GM19025 (cell line): ENCODE results near the gene NPC1.
"Not testable (repeated sequence)": the region's sequence is repeated elsewhere in the genome, so short reads cannot be mapped to it uniquely, and the experiment has no call there.

Experiments
- ATAC-seq: cut with Tn5 transposase; IDR thresholded peaks from one replicate; pipeline ENCODE4 v1.9.1; 2021; ENCODE audit warnings: mild to moderate bottlenecking, low read depth, moderate library complexity; ENCODE audit not compliant: unreplicated experiment

The NPC1 gene

GRCh38 chr18:23578067-23578701 lies 8.1 kb downstream of the NPC1 start:
- ATAC-seq, result no peak

- not testable (repeated sequence) for ATAC-seq
Measured at GRCh38 chr18:23577521-23577920, 8.8 kb downstream of the NPC1 start.

GRCh38 chr18:23575309-23575651 lies 11.0 kb downstream of the NPC1 start:
- ATAC-seq, result no peak

GRCh38 chr18:23574611-23575308 lies 11.5 kb downstream of the NPC1 start:
- no peak for ATAC-seq

- ATAC-seq, result no peak
Measured at GRCh38 chr18:23573626-23574431, 12.5 kb downstream of the NPC1 start.

GRCh38 chr18:23573020-23573419 lies 13.3 kb downstream of the NPC1 start:
- no peak for ATAC-seq

DNA sequence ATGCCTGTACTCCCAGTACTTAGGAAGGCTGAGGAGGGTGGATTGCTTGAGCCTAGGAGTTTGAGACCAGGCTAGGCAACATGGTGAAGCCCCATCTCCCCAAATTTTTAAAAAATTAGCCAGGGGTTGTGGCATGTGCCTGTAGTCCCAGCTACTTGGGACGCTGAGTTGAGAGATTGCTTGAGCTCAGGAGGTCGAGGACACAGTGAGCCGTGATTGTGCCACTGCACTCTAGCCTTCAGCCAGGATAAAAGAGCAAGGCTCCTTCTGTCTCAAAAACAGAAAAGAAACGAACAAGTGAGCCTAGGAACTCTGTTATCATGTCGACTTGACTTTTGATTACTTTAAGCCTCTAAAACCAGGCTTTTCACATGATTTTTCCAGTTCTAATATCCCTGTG lies 13.7 kb downstream of the NPC1 start:
- no peak for ATAC-seq

DNA sequence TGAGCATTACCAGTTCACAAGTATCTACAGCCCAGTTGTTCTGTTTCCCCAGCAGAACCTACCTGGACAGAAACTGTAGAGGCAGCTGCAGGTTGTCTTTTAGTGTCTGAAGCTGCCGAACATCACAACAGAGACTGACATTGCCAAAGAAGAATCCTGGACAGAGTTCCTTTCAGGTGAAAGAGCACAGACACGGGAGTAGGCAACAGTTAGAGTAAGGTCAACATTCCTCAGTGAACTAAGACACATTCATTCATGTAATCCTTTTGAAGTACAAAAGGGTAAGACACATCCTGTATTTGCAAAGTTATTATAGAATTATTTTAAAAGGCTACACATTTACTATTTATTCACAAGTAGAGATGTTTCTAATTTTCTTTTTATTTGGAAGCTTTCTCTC lies 14.3 kb downstream of the NPC1 start:
- ATAC-seq, result no peak

DNA sequence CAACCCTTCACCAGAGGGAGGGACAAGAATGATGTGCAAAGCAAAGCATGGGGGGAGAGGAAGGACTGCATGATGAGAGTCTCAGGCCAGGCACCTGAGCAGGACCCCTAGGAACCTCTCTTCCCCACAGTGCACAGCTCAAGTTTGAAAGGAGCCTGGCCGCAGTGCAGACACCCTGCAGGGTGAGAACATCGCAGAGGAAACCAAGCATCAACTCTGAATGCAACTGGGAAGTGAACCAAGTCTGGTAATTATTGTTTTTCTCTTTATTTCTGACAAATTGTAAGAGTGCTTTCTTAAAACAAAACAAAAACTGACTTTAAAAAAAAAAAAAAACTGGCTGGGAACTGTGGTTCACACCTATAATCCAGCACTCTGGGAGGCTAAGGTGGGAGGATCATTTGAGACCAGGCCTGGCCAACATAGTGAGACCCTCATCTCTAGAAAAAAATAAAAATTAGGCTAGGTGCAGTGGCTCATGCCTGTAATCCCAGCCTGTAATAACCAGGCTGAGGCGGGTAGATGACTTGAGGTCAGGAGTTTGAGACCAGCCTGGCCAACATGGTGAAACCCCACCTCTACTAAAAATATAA lies 15.3 kb downstream of the NPC1 start:
- no peak for ATAC-seq

GRCh38 chr18:23569299-23570063 lies 16.8 kb downstream of the NPC1 start:
- ATAC-seq, result no peak

GRCh38 chr18:23568281-23569138 lies 17.8 kb downstream of the NPC1 start:
- no peak for ATAC-seq

DNA sequence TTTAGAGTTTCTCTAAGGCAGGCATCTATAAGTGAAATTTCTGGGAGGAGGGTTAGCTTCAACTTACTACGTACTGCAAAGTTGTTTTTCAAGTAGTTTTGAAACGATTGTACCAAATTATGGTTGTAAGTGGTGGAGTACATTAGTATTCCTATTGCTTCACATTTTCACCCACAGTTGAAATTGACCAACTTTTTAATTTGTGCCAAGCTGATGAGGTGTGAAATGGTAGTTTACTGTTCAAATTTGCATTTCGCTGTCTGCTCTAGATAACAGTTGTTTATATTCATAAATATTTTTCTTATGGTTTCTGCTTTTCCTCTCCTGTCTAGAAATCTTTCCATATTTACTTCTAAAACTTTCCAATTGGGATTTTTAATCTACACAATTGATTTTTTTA lies 18.6 kb downstream of the NPC1 start:
- ATAC-seq, result no peak

DNA sequence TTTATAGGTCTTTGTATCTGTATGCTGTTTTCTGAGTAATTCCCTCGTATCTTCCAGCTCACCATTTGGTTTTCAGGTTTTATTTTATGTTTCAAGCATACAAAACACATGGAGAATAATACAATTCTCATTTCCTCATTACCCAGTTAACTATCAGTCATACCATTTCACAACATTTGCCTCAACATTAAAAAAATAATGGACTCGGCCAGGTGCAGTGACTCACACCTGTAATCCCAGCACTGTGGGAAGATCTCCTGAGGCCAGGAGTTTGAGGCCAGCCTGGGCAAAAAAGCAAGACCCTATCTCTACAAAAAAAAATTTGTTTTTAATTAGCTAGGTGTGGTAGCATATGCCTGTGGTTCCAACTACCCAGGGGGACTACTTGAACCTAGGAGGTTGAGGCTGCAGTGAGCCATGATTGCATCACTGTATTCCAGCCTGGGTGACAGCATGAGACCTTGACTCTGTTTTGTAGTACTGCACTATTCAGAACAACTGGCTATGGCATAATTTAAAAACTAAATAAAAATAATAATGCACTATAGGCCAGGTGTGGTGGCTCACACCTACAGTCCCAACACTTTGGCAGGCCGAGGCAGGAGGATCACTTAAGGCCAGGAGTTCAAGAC lies 20.3 kb downstream of the NPC1 start:
- no peak for ATAC-seq

DNA sequence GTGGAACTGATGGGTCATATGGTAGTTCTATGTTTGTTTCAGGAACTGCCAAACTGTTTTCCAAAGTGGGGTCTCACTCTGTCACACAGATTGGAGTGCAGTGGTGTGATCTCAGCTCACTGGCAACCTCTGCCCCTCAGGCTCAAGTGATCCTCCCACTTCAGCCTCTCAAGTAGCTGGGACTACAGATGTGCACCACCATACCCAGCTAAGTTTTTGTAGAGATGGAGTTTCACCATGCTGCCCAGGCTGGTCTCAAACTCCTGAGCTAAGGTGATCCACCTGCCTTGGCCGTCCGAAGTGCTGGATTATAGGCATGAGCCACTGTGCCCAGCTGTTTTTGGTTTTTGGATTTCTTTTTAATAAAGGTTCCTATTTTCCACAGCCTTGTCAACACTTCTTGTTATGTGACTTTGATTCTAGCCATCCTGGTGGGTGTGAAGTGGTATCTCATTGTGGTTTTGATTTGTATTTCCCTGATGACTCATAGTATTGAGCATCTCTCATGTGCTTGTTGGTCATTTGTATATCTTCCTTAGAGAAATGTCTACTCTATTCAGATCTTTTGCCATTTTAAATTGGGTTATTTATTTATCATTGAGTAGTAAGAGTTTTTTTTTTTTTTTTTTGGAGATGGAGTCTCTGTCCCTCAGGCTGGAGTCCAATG lies 22.8 kb downstream of the NPC1 start:
- no peak for ATAC-seq

GRCh38 chr18:23560186-23560585 lies 26.1 kb downstream of the NPC1 start:
- ATAC-seq, result no peak

DNA sequence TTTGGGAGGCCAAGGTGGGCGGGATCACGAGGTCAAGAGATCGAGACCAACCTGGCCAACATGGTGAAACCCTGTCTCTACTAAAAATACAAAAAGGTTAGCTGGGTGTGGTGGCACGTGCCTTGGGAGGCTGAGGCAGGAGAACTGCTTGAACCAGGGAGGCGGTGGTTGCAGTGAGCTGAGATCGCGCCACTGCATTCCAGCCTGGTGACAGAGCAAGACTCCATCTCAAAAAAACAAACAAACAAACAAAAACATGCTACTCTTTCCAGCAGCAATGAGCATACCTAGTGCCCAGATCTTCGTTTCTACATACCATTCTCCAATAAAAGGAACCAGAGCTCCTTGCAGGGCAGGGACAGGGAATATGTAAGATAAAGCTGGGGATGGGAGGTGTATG lies 28.8 kb downstream of the NPC1 start:
- ATAC-seq, result not testable (repeated sequence)

GRCh38 chr18:23556145-23556780 lies 30.0 kb downstream of the NPC1 start:
- no peak for ATAC-seq

- no peak for ATAC-seq
Measured at GRCh38 chr18:23553887-23554286, 32.4 kb downstream of the NPC1 start.
